GM21825 (cell line): ENCODE results near the gene PEX16.
"Not testable (repeated sequence)": the region's sequence is repeated elsewhere in the genome, so short reads cannot be mapped to it uniquely, and the experiment has no call there.

Source experiments
- ATAC-seq: cut with Tn5 transposase; IDR thresholded peaks from one replicate; pipeline ENCODE4 v1.9.1; 2021; ENCODE audit warnings: mild to moderate bottlenecking, moderate library complexity; ENCODE audit not compliant: unreplicated experiment

PEX16 gene

GRCh38 chr11:45918962-45919675 lies 1.4 kb upstream of the PEX16 start:
- no peak for ATAC-seq

- ATAC-seq = peak; percentile 46
Observed at GRCh38 chr11:45918331-45918941, 759 bp upstream of the PEX16 start.

GRCh38 chr11:45917286-45917622 lies 423 bp downstream of the PEX16 start:
- no peak for ATAC-seq

- no peak for ATAC-seq
Observed at GRCh38 chr11:45915446-45915845, 2.2 kb downstream of the PEX16 start.

GRCh38 chr11:45913942-45914635 lies 3.6 kb downstream of the PEX16 start:
- ATAC-seq = no peak

GRCh38 chr11:45913514-45913913 lies 4.2 kb downstream of the PEX16 start:
- ATAC-seq = no peak

GRCh38 chr11:45910623-45911022 lies 7.1 kb downstream of the PEX16 start:
- ATAC-seq = no peak

- ATAC-seq = no peak
Observed at GRCh38 chr11:45909594-45910475, 7.8 kb downstream of the PEX16 start.

GRCh38 chr11:45907911-45908370 lies 9.7 kb downstream of the PEX16 start:
- no peak for ATAC-seq

- ATAC-seq = no peak
Observed at GRCh38 chr11:45906965-45907611, 10.6 kb downstream of the PEX16 start, which contains the start of gene FREY1. FREY1 (minus strand) TSS chr11:45907271; CDS start chr11:45907245, 26 bp downstream.

- ATAC-seq = no peak
Observed at GRCh38 chr11:45906096-45906682, 11.5 kb downstream of the PEX16 start.

GRCh38 chr11:45905576-45905975 lies 12.1 kb downstream of the PEX16 start:
- not testable (repeated sequence) for ATAC-seq

GRCh38 chr11:45905095-45905494 lies 12.6 kb downstream of the PEX16 start:
- ATAC-seq = no peak

- no peak for ATAC-seq
Observed at GRCh38 chr11:45904309-45904915, 13.3 kb downstream of the PEX16 start.

- no peak for ATAC-seq
Observed at GRCh38 chr11:45902452-45903380, 15.0 kb downstream of the PEX16 start.

GRCh38 chr11:45901626-45902025 lies 16.1 kb downstream of the PEX16 start:
- no peak for ATAC-seq

- no peak for ATAC-seq
Observed at GRCh38 chr11:45900916-45901617, 16.6 kb downstream of the PEX16 start.
